ENCODE results near the gene SNRPA1.

The SNRPA1 gene

DNA sequence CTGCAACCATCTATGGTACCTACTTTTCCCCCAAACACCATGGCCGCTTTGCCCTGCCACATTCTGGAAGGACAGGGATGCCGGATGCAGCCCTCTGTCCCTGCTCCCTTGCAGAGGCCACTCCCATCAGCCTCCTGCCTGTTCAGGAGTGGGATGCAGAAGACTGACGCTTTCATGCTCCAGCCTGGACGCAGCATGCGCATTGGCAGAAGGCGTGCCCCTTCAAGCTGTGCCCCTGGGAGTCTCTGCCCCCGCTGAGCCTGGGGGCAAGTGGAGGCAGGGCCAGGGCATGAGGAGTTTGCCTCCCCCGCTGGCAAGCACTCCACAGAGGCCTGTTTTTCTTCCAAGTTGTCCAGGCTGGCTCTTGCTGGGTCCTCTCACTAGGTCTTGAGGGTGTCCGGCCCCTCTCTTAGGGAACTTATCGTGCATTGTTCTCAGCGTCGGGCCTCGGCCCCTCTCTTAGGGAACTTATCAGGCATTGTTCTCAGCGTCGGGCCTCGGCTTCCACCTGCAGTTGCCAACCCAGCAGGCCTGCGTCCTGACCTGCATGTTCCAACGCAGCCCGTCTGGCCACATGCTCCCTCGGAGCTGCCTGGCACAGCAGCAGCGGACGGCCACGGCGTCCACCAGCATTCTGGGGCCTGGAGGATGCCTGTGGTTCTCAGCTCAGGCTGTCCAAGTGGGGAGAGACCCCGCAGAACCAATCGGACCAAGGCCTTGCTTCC lies 14.6 kb upstream of the SNRPA1 start:
- Histone ChIP-seq H3K9me3 (ENCODE audit: control insufficient read depth, low read length) (no peaks in the 10 kb centered on the region), H3K27ac (ENCODE audit: insufficient read depth, low read depth, low read length, poor library complexity, severe bottlenecking) (no peak overlapping the region), H3K36me3 (ENCODE audit: control insufficient read depth, insufficient read depth, low read length) (no peaks in the 10 kb centered on the region), H3K4me1 (ENCODE audit: control insufficient read depth, insufficient read depth, low read length) (peaks cover 19% of the 10 kb centered on the region), H3K27me3 (ENCODE audit: control insufficient read depth, insufficient read depth, low read length, poor library complexity, severe bottlenecking) (no peaks in the 10 kb centered on the region), H3K4me3 (ENCODE audit: insufficient read depth, low read depth, low read length) (no peak overlapping the region)
- WGBS, 2 experiments = 89% methylated on average over 26 of the region's 26 CpGs

DNA sequence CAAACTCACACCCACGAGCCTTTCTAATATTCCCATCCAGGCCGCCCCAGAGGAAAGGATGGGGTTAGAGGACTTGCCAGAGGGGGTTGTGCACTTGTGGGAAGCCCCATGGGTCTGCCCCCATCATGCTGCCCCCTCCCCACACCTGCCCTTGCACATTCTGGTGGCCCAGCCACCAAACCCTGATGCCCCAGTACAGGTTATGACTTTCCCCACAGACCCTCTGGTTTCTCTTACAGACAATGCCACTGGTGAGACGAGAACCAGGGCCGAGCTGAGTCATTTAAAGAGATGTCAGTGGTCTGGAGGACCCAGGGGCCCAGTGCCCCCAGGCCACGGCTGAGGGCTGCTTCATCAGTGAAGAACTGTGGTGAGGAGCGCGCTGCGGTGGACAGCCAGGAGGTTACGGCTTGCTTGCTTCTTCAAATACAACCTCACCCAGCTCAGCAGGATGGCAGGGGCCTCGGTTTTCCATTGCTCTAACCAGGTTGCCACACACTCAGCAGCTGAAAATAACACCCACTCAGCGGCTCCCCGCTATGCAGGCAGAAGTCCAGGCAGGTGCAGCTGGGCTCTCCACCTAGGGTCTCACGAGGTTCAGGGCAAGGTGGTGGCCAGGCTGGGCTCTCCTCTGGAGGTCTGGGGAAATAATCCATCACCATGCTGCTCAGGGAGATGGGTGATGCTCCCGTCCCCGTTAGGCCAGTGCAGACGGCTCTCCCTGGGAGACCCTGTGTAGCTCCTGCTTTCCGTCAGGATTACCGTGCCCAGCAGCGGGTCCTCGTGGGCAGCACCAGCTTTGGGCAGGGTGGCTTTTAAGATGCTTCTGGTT lies 13.8 kb upstream of the SNRPA1 start:
- Histone ChIP-seq H3K27me3 (ENCODE audit: control insufficient read depth, insufficient read depth, low read length, poor library complexity, severe bottlenecking) (no peaks in the 10 kb centered on the region), H3K27ac (ENCODE audit: insufficient read depth, low read depth, low read length, poor library complexity, severe bottlenecking) (no peak overlapping the region), H3K4me3 (ENCODE audit: insufficient read depth, low read depth, low read length) (no peak overlapping the region), H3K9me3 (ENCODE audit: control insufficient read depth, low read length) (no peaks in the 10 kb centered on the region), H3K4me1 (ENCODE audit: control insufficient read depth, insufficient read depth, low read length) (peaks cover 19% of the 10 kb centered on the region), H3K36me3 (ENCODE audit: control insufficient read depth, insufficient read depth, low read length) (no peaks in the 10 kb centered on the region)
- 90 to 91% methylated on average over 20 of the region's 20 CpGs for WGBS, 2 experiments

DNA sequence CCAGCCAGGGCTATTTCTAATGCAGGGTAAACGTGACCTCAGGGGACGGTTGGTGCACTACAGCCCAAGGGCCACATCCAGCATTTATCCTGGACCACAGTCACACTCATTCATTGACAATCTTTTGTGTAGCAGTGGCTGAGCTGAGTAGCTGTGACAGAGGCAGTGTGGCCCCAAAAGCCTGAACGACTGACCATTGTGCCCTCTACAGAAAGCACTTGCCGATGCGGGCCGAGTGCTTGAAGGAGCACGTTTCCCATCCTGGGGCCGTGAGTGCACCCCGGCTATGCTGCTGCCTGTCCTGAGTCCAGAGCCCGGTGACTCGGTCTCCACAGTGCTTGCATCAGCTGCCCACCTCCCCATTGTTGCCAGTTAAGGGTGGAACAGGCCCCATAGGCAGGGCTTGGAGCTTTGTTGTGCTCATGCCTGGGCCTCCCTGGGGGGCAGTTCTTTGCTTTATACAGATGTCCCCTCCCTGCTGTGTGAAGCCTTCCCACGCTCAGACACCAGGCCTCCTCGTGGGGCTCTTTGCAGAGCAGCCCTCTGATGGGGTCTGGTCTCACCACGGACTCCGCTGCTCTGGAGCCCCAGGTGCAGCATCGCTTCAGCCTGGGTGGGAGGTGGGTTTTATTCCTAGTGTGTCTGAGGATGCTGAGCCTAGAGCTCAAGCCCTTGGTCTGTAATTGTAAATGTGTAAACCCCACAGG lies 13.0 kb upstream of the SNRPA1 start:
- no peaks in the 10 kb centered on the region for H3K36me3 ChIP-seq (ENCODE audit: control insufficient read depth, insufficient read depth, low read length)
- no peaks in the 10 kb centered on the region for H3K9me3 ChIP-seq (ENCODE audit: control insufficient read depth, low read length)
- WGBS, 2 experiments = 59 to 68% methylated on average over 16 of the region's 16 CpGs
- no peaks in the 10 kb centered on the region for H3K27me3 ChIP-seq (ENCODE audit: control insufficient read depth, insufficient read depth, low read length, poor library complexity, severe bottlenecking)
- H3K4me3 ChIP-seq (ENCODE audit: insufficient read depth, low read depth, low read length) = no peak overlapping the region
- H3K4me1 ChIP-seq (ENCODE audit: control insufficient read depth, insufficient read depth, low read length) = peaks cover 19% of the 10 kb centered on the region
- H3K27ac ChIP-seq (ENCODE audit: insufficient read depth, low read depth, low read length, poor library complexity, severe bottlenecking) = no peak overlapping the region

DNA sequence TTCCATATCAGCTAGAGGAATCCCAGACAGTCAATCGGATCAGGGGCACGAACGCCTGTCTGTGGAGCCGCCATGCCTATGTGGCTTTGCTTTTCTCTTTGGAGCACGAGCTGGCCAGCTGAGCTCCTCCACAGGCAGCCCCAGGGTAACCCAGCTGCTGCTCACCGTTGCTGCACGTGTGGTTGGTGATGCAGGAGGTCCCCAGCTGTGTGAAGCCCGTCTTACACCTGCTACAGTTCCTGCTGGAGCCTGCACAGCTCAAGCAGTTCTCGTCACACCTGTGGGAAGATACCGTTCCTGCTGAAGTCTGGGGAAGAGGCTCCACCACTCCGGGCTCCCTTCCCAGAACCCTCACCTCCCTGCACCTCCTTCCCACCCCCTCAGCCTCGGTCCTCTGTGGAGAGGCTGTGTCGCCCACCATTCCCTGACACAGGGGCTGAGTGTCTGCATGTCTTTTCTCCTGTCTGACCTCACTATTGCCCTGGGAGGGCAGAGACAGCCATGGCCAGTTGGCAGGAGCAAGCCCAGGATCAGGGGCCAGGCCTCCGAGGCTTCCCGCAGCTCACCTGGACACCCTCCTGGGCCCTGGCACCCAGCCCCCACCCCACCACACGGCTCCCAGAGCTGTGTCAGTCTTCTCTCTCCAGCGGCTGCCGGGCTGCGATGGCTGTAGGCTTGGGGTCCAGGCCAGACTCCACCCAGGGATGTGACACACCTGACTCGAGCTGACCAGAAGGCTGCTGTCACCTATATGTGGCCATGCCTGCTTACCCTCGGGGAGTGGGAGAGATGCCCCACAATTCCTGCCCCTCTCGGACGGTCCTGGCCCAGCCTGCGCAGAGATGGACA lies 12.2 kb upstream of the SNRPA1 start:
- H3K27me3 ChIP-seq (ENCODE audit: control insufficient read depth, insufficient read depth, low read length, poor library complexity, severe bottlenecking) = no peaks in the 10 kb centered on the region
- no peaks in the 10 kb centered on the region for H3K9me3 ChIP-seq (ENCODE audit: control insufficient read depth, low read length)
- H3K4me1 ChIP-seq (ENCODE audit: control insufficient read depth, insufficient read depth, low read length) = peaks cover 19% of the 10 kb centered on the region
- H3K36me3 ChIP-seq (ENCODE audit: control insufficient read depth, insufficient read depth, low read length) = no peaks in the 10 kb centered on the region
- H3K27ac ChIP-seq (ENCODE audit: insufficient read depth, low read depth, low read length, poor library complexity, severe bottlenecking) = no peak overlapping the region
- no peak overlapping the region for H3K4me3 ChIP-seq (ENCODE audit: insufficient read depth, low read depth, low read length)
- WGBS, 2 experiments = 88 to 89% methylated on average over 24 of the region's 24 CpGs

DNA sequence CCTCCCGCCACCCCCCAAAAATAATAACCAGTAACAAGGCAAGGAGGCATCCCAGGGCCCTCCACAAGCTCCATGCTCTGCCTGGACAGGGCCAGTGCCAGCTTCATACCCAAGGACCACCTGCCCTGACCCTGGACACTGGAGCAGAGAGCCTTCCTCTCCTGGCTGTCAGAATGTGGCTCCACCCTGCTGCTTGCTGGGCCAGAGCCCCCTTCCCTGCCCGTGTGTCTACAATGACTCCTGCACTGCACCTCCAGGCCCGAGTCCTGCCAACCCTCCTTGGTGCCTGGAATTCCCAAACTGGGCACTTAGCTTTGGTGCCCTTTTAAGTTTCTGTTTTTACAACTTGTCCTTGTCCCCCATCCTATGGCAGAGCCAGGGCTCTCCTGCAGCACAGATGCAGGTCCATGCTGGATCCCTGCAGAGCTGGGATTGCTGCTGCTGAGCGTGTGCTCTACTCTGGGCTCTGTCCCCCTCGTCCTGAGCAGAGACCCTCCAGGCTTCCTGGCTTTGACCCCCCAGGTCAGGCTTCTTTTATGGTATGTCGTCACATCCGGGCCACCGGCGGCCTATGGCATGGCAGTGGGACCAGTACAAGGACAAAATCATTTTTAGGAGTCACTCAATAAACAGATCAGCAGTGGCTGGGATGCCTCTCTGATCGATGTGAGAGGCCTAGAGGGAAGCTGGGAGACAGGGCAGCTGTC lies 11.4 kb upstream of the SNRPA1 start:
- no peaks in the 10 kb centered on the region for H3K27me3 ChIP-seq (ENCODE audit: control insufficient read depth, insufficient read depth, low read length, poor library complexity, severe bottlenecking)
- no peaks in the 10 kb centered on the region for H3K36me3 ChIP-seq (ENCODE audit: control insufficient read depth, insufficient read depth, low read length)
- H3K9me3 ChIP-seq (ENCODE audit: control insufficient read depth, low read length) = no peaks in the 10 kb centered on the region
- peaks cover 19% of the 10 kb centered on the region for H3K4me1 ChIP-seq (ENCODE audit: control insufficient read depth, insufficient read depth, low read length)
- H3K4me3 ChIP-seq (ENCODE audit: insufficient read depth, low read depth, low read length) = no peak overlapping the region
- no peak overlapping the region for H3K27ac ChIP-seq (ENCODE audit: insufficient read depth, low read depth, low read length, poor library complexity, severe bottlenecking)
- WGBS, 2 experiments = 89 to 91% methylated on average over 10 of the region's 10 CpGs

DNA sequence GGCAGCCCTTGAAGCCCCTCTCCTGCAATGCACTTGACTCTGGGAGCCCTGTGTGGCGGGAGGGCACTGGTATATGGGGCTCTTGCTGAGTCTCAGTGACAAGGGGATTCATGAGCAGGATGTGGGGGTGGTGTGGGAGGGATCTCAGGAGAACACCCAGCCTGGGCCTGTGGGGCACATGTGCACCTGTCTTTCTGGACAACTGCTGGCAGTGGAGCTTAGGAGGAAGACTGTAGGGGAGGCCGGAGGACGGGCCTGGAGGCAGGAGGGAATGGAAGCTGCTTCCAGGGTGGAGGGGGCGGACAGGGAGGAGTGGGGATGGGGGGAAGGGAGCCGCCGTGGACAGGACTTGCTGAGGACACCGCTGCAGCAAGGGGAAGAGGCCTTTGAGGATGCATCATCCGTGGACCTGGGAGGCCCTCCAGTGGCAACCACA lies 10.8 kb upstream of the SNRPA1 start:
- Histone ChIP-seq H3K4me1 (ENCODE audit: control insufficient read depth, insufficient read depth, low read length) (peaks cover 19% of the 10 kb centered on the region), H3K9me3 (ENCODE audit: control insufficient read depth, low read length) (no peaks in the 10 kb centered on the region), H3K27me3 (ENCODE audit: control insufficient read depth, insufficient read depth, low read length, poor library complexity, severe bottlenecking) (no peaks in the 10 kb centered on the region), H3K27ac (ENCODE audit: insufficient read depth, low read depth, low read length, poor library complexity, severe bottlenecking) (no peak overlapping the region), H3K36me3 (ENCODE audit: control insufficient read depth, insufficient read depth, low read length) (no peaks in the 10 kb centered on the region), H3K4me3 (ENCODE audit: insufficient read depth, low read depth, low read length) (no peak overlapping the region)
- WGBS, 2 experiments = 89 to 90% methylated on average over 8 of the region's 8 CpGs

DNA sequence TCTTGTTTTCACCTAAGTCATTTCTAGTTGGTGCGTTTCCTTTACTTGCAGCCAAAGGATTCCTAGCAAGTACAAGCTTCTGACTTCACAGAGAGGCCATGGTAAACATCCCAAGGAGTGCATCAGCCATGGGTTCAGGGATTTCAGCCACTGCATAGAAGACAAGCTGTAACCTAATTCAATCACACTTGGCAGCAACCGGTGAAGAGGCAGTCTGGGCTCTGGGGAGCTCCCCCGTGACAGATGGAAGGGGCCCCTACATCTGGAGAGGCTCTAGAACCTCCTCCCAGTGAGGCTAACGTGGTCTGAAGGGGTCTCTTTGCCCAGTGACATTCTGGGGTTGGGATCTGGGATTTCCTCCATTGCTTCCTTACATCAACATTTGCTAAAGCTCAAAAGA lies 8.4 kb upstream of the SNRPA1 start:
- H3K4me3 ChIP-seq (ENCODE audit: insufficient read depth, low read depth, low read length) = no peak overlapping the region
- H3K4me1 ChIP-seq (ENCODE audit: control insufficient read depth, insufficient read depth, low read length) = peaks cover 11% of the 10 kb centered on the region
- H3K27me3 ChIP-seq (ENCODE audit: control insufficient read depth, insufficient read depth, low read length, poor library complexity, severe bottlenecking) = no peaks in the 10 kb centered on the region
- no peaks in the 10 kb centered on the region for H3K9me3 ChIP-seq (ENCODE audit: control insufficient read depth, low read length)
- H3K36me3 ChIP-seq (ENCODE audit: control insufficient read depth, insufficient read depth, low read length) = no peaks in the 10 kb centered on the region
- no peak overlapping the region for H3K27ac ChIP-seq (ENCODE audit: insufficient read depth, low read depth, low read length, poor library complexity, severe bottlenecking)
- WGBS, 2 experiments = 84 to 88% methylated on average over 4 of the region's 4 CpGs

DNA sequence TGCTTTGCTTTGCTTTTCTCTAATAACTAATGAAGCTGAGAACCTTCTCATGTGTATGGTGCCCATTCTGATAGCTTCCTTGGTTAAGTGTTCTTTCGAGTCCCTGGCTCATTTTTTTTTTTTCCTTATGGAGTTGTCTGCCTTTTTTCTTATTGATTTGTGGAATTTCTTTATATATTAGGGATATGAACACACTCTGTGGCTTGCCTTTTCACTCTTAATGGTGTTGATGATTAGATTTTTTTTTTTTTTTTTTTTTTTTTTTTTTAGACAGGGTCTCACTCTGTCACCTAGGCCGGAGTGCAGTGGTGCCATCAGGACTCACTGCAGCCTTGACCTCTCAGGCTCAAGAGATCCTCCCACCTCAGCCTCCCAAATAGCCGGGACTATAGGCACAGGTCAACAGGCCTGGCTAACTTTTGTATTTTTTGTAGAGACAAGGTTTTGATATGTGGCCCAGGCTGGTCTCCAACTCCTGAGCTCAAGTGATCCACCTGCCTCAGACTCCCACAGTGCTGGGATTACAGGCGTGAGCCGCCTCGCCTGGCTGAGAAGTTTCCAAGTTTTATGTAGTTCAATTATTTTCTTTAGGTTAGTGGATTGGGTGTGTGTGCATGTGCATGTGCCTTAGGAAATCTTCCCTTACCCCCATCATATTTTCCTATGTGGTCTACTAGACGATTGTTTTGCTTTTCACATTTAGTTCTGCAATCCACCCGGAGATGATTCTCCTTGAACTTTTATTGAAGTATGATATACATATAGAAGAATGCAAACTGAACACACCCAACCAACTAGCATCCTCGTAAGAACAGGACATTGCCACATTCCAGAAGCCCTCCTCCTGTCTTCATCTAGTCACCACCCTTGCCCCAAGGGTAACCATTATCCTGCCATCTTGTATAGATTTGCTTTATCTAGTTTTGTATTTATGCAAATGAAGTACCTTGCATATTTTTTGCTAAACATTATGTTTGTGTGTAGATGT lies 1.7 kb upstream of the SNRPA1 start:
- no peak overlapping the region for H3K4me3 ChIP-seq (ENCODE audit: insufficient read depth, low read depth, low read length)
- H3K36me3 ChIP-seq (ENCODE audit: control insufficient read depth, insufficient read depth, low read length) = no peaks in the 10 kb centered on the region
- WGBS, 2 experiments = 89 to 91% methylated on average over 3 to 8 of the region's 9 CpGs
- no peaks in the 10 kb centered on the region for H3K9me3 ChIP-seq (ENCODE audit: control insufficient read depth, low read length)
- no peak overlapping the region for H3K27ac ChIP-seq (ENCODE audit: insufficient read depth, low read depth, low read length, poor library complexity, severe bottlenecking)
- H3K27me3 ChIP-seq (ENCODE audit: control insufficient read depth, insufficient read depth, low read length, poor library complexity, severe bottlenecking) = peaks cover 4% of the 10 kb centered on the region
- H3K4me1 ChIP-seq (ENCODE audit: control insufficient read depth, insufficient read depth, low read length) = no peaks in the 10 kb centered on the region

Data from ectodermal cell (in vitro differentiated cells).